ENCODE results near the gene VPS37D.
"Not testable (repeated sequence)": the region's sequence is repeated elsewhere in the genome, so short reads cannot be mapped to it uniquely, and the experiment has no call there.

The VPS37D gene, protein sequence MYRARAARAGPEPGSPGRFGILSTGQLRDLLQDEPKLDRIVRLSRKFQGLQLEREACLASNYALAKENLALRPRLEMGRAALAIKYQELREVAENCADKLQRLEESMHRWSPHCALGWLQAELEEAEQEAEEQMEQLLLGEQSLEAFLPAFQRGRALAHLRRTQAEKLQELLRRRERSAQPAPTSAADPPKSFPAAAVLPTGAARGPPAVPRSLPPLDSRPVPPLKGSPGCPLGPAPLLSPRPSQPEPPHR

DNA sequence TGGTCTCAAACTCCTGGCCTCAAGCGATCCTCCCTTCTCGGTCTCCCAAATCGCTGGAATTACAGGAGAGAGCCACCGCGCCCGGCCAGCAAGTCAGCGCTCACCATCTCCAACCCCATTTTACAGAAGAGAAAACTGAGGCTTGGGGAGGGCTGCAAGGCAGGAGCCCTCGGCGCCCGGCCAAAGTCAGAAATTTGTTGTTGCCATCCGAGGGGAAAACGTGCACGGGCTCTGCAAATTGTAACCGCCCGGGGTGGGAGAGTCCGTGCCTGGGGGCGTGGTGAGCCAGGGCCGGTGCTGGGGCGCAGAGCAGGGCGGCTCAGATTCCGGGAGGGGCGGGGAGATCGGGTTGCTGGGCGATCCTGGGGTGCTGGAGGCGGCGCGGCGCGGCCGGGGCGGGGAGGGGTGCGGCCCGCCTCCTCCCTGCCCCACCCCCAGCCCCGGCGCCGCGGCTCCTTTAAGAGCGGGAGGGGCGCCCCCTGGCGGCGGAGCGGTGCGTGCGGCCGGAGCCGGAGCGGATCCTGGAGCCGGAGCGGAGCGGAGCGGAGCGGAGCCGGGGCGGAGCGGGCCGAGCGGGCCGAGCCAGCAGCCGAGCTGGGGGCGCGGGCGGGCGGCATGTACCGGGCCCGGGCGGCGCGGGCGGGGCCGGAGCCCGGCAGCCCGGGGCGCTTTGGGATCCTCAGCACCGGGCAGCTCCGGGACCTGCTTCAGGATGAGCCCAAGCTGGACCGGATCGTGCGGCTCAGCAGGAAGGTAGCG lies at the start of gene VPS37D:
TSS of gene VPS37D (plus strand) at position 488 of the 759 bp plus-strand sequence. CDS start at position 616, 128 bp downstream.
- DNase-seq = peak; percentile 79

DNA sequence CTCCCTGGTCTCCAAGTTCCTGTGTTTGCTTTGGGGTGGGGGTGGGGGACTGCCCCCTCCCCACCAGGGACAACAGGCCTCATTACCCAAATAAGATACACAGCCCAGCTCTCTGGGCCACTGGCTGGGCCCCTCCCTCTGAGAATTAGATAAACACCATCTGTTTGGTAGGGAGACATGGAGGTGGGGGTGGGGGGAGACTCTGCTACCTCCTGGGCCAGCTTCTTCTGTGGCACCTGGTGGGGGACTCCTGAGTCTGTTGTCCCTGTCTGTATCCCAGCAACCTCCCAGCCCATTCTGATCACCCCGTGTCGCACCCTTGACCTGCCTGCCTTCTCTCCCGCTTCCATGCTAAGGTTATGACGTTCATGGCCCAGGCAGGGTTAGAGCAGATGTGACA lies 49.1 kb upstream of the VPS37D start:
- DNase-seq = no peak

DNA sequence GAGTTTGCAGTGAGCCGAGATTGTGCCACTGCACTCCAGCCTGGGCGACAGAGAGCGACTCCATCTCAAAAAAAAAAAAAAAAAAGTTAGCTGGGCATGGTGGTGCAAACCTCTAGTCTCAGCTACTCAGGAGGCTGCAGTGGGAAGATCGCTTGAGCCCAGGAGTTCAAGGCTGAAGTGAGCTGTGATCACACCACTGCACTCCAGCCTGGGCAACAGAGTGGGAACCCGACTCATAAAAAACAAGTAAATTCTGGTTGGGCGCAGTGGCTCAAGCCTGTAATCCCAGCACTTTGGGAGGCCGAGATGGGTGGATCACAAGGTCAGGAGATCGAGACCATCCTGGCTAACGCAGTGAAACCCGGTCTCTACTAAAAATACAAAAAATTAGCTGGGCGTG lies 48.2 kb upstream of the VPS37D start:
- DNase-seq = not testable (repeated sequence)

DNA sequence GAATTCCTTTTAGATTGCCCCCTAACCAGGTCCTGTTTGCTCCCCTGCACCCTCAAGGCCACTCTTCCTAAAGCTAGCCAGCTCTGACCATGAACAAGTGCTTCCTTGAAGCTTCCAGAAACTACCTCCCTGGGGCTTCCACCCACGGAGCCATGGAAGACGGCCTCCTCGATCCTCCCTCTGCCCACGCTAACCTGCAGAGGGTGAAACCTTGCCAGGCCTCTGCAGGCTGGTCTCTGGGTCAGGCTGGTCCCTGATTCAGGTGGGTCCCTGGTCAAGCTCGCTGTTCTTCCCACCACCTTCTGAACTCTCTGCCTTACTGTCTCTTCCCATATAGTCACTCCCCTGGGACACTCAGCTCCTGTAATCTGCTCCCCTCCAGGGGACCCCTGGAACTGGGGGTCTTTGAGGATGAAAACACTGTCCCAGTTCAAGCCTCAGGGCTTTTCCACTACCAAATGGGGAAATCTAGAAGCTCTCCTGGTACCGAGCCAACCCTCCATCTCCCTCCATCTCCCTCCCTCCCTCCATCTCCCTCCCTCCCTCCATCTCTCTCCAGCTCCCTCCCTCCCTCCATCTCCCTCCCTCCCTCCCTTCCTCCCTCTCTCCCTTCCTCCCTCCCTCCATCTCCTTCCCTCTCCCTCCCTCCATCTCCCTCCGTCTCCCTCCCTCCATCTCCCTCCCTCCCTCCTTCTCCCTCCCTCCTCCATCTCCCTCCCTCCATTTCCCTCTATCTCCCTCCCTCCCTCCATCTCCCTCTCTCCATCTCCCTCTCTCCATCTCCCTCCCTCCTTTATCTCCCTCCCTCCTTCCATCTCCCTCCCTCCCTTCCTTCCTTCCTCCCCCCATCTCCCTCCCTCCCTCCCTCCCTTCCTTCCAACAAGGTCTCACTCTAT lies 46.2 kb upstream of the VPS37D start:
- DNase-seq = no peak

DNA sequence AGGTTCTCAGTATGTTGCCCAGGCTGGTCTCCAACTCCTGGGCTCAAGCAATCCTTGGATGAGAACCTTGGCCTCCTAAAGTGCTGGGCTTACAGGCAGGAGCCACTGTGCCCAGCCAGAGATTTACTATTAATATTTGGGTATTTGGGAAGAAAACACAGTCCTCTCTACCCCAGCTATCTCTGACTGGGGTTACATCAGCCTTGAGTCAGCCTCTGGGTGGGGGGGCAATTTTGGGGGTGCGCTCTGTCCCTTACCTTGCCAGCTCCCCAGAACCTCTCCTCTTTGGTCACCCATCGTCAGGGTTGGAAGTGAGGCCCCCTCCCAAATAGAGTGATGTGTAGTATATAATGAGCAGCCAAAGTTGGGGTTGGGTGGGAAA lies 45.1 kb upstream of the VPS37D start:
- no peak for DNase-seq

DNA sequence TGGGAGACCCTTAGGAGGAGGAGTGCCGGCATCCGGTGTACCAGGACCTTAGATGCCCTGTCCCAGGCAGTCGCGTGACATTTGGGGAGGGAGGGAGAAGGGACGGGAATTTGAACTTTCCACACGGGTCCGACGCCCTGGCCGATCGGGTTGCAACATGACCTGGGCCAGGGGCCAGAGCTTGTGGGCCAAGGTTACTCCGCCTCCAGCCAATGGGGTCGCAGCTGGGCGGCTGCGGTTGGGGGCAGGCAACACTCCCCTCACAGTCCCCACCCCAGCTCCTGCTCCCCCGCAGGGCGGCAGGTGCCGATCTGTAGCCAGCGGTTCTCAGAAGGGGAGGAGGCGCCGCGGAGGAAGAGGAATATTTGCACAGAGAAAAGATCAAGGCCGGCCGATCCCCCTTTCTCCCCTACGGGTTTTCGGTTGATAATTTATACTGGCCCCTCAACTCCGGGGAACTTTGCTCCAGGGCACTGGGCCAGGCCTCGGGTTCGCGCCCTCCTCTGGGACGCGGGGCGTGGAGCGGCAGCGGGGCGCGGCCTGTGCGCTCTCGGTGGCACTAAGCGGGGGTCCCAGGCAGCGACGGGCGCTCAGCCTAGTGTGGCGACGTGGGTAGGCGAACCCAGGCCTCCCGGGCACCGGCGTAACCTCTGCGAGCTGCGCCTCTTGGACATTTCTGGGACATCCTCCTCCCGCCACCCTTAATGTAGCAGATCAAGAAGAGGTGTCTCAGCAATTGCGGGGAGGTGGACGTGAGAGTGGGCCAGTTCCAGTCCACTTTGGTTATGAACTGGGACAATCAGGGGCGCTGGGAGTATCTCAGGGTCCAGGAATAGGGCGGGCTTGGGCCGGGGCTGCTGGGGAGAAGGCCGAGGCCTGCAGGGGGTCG lies 44.5 kb upstream of the VPS37D start:
- DNase-seq = peak; percentile 18

DNA sequence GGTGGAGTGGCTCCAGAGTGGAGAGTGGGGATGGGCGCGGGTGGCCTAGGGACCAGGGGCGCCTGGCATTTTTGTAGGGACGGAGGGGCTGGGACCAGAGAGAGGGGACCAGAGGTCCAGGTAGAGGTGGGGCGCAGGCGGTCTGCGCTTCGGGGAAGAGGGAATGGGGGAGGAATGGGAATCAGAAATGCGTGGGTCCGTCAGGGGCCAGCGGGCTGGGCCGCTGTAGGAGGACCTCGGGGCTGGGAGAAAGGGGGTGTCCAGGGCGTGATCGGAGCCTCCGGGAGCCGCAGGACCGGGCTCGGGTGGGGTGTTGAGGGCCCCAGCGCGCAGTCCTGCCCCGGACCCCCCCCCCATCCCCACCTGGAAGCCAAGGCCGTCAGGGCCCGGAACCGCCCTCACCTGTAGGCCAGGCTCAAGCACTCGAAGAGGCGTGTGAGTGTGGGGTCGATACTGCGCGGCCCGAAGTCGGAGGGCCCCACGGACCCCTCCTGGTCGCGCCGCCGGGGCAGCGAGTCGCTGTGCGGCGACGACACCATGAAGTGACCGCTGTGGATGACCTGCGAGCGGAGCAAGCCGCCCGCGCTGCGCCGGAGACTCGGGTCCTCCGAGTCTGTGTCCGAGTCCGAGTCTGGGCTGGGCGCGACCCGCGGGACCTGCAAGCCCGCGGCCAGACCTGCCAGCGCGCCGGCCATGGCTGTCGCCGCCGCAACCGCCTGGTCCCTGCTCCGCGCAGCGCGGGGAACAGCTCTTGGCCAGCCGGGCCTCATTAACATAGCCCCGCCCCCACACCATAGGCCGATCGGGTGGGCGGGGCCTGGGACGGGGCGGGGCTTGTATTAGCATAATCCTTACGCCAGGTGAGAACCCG lies 43.6 kb upstream of the VPS37D start, which contains the start of gene MLXIPL:
TSS of gene MLXIPL (minus strand) at position 725 of the 871 bp plus-strand sequence. CDS start at position 695, 30 bp downstream.
- peak; percentile 89 for DNase-seq

DNA sequence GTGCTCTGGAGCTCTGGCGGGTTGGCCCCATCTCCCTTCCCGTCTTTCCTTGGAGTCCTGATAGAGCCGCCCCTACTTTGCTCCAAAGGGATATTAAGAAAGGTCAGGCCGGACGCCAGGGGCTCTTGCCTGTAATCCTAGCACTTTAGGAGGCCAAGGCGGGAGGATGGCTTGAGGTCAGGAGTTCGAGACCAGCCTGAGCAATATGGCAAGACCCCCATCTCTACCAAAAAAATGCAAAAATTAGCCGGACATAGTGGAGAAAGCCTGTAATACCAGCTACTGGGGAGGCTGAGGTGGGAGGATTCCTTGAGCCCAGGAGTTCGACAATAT lies 43.0 kb upstream of the VPS37D start:
- no peak for DNase-seq

DNA sequence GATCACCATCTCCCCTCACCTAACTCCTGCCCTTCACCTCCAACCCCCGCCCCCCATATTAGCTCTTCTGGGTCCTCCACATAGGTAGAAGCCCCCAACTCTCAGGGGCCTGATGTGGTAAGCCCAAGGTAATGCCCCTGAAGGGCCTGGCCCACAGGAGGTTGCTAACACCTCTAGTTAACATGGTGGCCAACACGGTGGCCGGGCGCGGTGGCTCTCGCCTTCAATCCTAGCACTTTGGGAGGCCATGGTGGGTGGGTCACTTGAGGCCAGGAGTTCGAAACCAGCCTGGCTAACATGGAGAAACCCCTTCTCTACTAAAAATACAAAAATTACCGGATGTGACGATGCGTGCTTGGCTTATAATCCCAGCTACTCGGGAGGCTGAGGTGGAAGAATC lies 42.4 kb upstream of the VPS37D start:
- DNase-seq = no peak

DNA sequence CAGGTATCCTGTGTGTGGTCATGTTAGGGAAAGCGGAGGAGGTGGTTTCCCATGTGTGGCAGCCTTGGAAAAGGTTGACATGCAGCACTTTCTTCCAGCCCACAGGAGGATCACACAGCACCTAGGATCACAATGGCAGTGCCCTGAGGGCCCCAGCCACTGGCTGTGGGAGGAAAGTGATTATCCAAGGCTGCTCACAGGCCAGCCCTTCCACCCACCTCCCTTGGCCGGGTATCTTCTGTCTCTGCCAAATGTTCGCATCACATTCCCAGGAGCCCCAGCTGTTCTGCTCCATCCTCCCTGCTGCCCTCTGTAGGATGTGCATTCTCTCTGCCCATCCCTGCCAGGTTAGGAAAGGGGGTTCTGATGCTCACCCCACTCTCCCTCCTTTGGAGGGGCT lies 40.8 kb upstream of the VPS37D start:
- no peak for DNase-seq

DNA sequence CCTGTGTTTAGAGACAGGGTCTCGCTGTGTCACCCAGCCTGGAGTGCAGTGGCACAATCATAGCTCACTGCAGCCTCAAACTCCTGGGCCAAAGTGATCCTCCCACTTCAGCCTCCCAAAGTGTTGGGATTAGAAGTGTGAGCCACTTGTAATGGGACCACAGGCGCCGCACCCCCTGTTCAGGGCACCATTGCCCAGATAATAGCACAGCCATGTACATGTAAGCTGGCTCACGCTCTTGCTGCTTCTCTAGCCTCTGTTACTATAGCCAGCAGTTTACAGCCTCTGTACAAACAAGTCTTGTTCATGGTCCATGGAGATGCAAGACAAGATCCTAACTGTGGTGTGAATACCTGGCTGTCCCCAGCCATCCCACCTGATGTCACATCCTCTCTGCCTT lies 39.1 kb upstream of the VPS37D start:
- no peak for DNase-seq

DNA sequence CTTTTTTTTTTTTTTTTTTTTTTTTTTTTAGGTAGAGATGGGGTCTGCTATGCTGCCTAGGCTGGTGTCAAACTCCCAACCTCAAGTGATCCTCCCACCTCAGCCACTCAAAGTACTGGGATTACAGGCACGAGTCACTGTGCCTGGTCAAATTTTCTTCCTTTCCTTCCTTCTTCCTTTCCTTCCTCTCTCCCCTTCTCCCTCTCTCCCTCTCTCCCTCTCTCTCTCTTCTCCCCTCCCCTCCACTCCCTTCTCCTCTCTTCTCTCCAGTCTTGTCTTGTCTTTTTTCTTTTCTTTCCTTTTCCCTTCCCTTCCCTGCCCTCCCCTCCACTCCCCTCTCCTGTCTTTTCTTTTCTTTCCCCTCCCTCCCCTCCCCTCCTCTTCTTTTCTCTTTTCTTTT lies 36.1 kb upstream of the VPS37D start:
- DNase-seq = no peak

DNA sequence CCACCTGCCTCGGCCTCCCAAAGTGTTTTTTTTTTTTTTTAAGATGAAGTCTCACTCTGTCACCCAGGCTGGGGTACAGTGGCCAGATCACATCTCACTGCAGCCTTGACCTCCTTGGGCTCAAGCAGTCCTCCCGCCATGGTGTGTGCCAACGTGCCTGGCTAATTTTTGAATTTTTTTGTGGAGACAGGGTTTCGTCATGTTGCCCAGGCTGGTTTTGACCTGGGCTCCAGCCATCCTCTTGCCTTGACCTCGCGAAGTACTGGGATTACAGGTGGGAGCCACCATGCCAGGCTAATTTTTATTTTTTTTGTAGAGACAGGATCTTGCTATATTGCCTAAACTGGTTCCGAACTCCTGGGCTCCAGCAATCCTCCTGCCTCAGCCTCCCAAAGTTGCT lies 34.3 kb upstream of the VPS37D start:
- DNase-seq = no peak

DNA sequence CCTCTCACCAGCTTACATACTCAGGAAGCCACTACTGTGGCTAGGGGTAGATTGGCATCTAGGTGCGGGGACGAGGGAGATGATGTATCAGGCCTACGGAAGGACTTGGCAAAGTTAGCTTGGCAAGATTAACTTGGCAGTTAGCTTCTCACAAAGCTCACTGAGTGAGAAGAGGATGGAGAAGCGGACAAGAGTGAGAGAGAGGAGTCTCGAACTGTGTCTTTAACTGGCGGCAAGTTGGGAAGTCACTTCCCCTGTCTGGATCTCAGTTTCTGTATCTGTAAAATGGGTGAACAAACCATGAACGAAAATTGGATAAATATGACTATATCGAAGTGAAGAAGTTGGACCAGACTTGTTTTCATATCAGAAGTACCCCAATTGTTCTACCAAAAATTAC lies 33.8 kb upstream of the VPS37D start:
- DNase-seq = no peak

DNA sequence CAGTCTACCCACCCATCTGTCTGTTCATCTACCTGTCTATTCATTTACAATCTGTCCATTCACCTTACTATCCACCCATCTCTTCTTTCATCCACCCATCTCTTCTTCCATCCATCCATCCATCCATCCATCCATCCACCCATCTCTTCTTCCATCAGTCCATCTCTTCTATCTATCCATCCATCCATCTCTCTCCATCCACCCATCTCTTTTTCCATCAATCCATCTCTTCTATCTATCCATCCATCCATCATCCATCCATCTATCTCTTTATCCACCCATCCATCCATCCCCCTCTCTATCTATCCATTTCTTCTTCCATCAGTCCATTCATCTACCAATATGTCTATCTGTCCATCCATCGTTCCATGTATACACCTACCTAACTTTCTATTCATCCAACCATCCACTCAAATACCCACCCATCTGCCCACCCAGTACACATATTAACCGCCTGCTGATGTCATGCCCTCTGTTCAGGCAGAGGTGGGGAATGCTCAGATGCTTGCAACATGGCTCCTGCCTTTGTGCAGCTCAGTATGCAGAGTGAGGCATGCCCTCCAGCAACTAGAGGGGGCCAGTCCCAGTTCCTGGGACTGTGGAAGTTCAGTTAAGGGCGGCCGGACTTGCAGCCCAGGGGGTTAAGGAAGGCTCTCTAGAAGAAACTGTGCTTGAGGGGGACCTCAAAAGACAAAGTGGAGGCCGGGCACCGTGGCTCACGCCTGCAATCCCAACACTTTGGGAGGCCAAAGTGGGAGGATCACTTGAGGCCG lies 32.0 kb upstream of the VPS37D start:
- no peak for DNase-seq

DNA sequence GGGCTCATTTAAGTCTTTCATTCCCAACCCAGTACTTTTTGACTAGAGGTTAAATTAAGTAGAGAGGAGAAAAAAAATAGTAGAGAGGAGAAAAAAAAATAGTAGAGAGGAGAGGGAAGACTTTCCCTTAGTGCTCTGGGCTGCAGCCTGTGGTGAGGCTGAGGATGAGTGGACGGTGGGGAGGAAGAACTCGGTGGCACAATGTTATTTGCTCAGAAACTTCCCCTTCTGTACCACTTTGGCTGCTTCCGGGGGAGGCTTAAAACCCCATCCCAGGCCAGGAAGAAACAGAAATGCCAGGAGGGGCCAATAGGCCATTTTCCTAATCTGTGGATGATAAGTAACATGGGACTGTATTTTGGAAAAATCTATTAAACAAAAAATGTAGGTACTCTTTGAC lies 28.7 kb upstream of the VPS37D start:
- DNase-seq = no peak

DNA sequence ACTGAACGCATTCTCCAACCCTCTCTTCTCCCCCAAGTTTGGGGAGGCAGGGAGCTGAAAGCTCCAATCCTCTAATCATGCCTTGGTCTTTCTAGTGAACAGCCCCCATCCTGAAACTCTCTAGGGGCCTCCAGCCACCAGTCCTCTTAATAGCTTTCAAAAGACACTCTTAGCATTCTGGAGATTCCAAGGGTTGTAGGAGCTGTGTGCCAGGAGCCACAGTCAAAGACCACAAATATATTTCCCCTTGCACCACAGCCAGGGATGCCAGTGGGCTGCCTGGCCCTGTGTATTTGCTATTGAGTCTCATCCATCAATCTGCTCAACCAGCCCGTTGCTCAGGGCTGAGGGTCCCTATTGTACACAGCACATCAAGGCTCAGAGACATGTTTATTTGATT lies 24.8 kb upstream of the VPS37D start:
- DNase-seq = no peak

DNA sequence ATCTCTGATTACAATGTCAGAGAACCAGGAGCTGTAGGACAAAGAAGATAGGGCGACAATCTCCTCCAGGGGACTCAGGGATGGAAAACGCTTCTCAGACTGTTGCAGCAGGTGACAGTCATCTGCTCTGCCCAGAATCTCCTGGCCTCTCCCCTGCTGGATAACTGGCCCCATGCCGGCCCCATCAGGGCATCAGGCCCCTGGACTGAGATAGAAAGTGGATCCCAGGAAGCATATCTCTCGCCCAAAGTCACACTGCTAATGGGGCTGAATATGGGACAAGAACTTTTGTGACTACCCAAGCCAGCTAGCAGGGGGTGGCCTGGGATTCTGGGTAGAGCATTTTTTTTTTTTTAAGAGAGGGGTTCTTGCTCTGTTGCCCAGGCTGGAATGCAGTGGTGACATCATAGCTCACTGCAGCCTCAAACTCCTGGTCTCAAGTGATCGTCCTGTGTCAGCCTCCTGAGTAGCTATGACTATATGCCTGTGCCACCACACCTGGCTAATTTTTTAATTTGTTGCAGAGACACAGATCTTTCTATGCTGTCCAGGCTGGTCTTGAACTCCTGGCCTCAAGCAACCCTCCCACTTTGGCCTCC lies 22.8 kb upstream of the VPS37D start:
- no peak for DNase-seq

DNA sequence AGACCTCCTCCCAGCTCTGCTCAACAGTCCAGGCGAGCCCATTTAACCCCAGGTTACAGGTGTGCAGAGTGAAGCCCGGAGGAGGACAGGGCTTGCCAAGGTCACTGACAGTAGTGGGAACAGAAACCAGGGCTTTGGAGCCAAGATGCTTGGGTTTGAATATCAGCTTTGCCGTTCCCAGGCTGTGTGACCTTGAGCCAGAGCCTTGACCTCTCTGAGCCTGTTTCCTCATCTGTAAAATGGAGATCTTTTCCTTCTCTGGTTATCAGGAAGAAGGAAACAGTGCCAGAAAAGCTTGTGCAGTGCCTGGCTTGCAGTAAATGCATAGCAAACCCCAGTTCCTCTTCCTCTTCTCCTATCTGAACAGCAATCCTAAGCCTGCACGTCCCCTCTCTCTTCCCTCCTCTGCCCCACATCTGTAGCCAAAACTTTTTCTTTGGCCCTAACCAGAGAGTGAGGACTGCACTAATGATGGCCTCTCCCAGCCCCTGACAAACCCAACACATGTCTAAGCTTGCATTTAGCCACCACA lies 21.9 kb upstream of the VPS37D start:
- no peak for DNase-seq

Measured in COR-L47 (cell line).